GM20000 (cell line): Measurements from ENCODE around the gene SIPA1L3.

Experiments
- DNase-seq: peaks from one replicate; pipeline ENCODE4 v3.0.0; 2012; ENCODE audit warnings: low spot score
- CTCF ChIP-seq: IDR thresholded peaks from 2 replicates; pipeline ENCODE4 v1.5.1; 2012; ENCODE audit warnings: mild to moderate bottlenecking, control low read depth; ENCODE audit errors: extremely low read depth, missing control alignments

SIPA1L3 gene

GRCh38 chr19:37991841-37992248 lies 84.8 kb downstream of the SIPA1L3 start:
- DNase-seq, result no peak
- TF ChIP-seq CTCF, result no peak

GRCh38 chr19:37992761-37993160 lies 85.8 kb downstream of the SIPA1L3 start:
- no peak for TF ChIP-seq CTCF
- no peak for DNase-seq

- no peak for DNase-seq
- TF ChIP-seq CTCF, result no peak
Observed at GRCh38 chr19:37994823-37995130, 87.8 kb downstream of the SIPA1L3 start.

- no peak for TF ChIP-seq CTCF
- no peak for DNase-seq
Observed at GRCh38 chr19:37995346-37995745, 88.3 kb downstream of the SIPA1L3 start.

GRCh38 chr19:37997911-37998344 lies 90.9 kb downstream of the SIPA1L3 start:
- DNase-seq, result no peak
- no peak for TF ChIP-seq CTCF

- no peak for TF ChIP-seq CTCF
Observed at GRCh38 chr19:37998801-37999308, 91.8 kb downstream of the SIPA1L3 start.

GRCh38 chr19:37999309-38000213 lies 92.6 kb downstream of the SIPA1L3 start:
- no peak for DNase-seq
- TF ChIP-seq CTCF, result no peak

More at GRCh38 chr19:37998801-37999308, 91.8 kb downstream of the SIPA1L3 start:
- DNase-seq, result no peak
